PC-9 (cell line): ENCODE results near the gene GH1. TPM values are rescaled to one million over a fixed set of nuclear protein-coding genes. Genes with fewer than 3 reads are reported as not detected.
"Not testable (repeated sequence)": the region's sequence is repeated elsewhere in the genome, so short reads cannot be mapped to it uniquely, and the experiment has no call there.

ENCODE experiments used
- BruUV-seq: library from RNA; stranded (reverse); fragments of 400-500 nt; replicated peaks from 2 replicates; lab custom pipeline; 2021; lab: Mats Ljungman, UMichigan
- CTCF ChIA-PET: fragments of 300-600 bp; sonication (Branson Sonifier 250); formaldehyde crosslinking; loops from one replicate; lab custom pipeline; 2022; ENCODE audit warnings: antibody characterized with exemption; lab: Charles Lee
- POLR2A ChIA-PET: fragments of 300-600 bp; sonication (Branson Sonifier 250); formaldehyde crosslinking; loops from one replicate; lab custom pipeline; 2022; ENCODE audit warnings: antibody characterized with exemption; ENCODE audit not compliant: unreplicated experiment; lab: Charles Lee
- DNase-seq, 2 experiments: peaks; one replicate each; pipeline versions ENCODE4 v3.0.0 to v3.0.0-alpha.2; 2015 to 2022; ENCODE audit warnings: mixed read lengths in 1 of 2
- H2AFZ ChIP-seq: fragments of 200-600 bp; sonication (generic); 2 replicates; pipeline ENCODE4 v1.8.1; 2017; ENCODE audit warnings: antibody characterized with exemption
- H3F3A ChIP-seq: fragments of 200-600 bp; sonication (generic); 2 replicates; pipeline ENCODE4 v1.8.1; 2017; ENCODE audit warnings: antibody characterized with exemption, mild to moderate bottlenecking, low read depth; ENCODE audit not compliant: insufficient read depth
- H3K27ac ChIP-seq: fragments of 200-600 bp; sonication (generic); 2 replicates; pipeline ENCODE4 v1.6.1; 2016; ENCODE audit warnings: mixed run types
- H3K27me3 ChIP-seq: fragments of 200-600 bp; sonication (generic); 2 replicates; pipeline ENCODE4 v1.6.1; 2016; ENCODE audit warnings: low read depth, mixed run types; ENCODE audit not compliant: insufficient read depth
- H3K36me3 ChIP-seq: fragments of 200-600 bp; sonication (generic); 2 replicates; pipeline ENCODE4 v1.6.1; 2016; ENCODE audit warnings: low read depth, mixed run types
- H3K4me1 ChIP-seq: fragments of 200-600 bp; sonication (generic); replicated peaks from 2 replicates; pipeline ENCODE4 v1.6.1; 2016; ENCODE audit warnings: mixed run types; ENCODE audit not compliant: insufficient read depth
- H3K4me2 ChIP-seq: fragments of 200-600 bp; sonication (generic); 2 replicates; pipeline ENCODE4 v1.6.1; 2017; ENCODE audit warnings: mixed run types
- H3K4me3 ChIP-seq: fragments of 200-600 bp; sonication (generic); 2 replicates; pipeline ENCODE4 v1.6.1; 2016; ENCODE audit warnings: mixed run types
- H3K79me2 ChIP-seq: fragments of 200-600 bp; sonication (generic); 2 replicates; pipeline ENCODE4 v1.6.1; 2017; ENCODE audit warnings: low read depth, mixed run types
- H3K9me2 ChIP-seq: fragments of 200-600 bp; sonication (generic); 2 replicates; pipeline ENCODE4 v1.8.1; 2017; ENCODE audit warnings: mild to moderate bottlenecking; ENCODE audit not compliant: insufficient read depth
- H3K9me3 ChIP-seq: fragments of 200-600 bp; sonication (generic); 2 replicates; pipeline ENCODE4 v1.8.1; 2016; ENCODE audit warnings: low read depth; ENCODE audit not compliant: insufficient read depth
- H4K20me1 ChIP-seq: fragments of 200-600 bp; sonication (generic); 2 replicates; pipeline ENCODE4 v1.8.1; 2017; ENCODE audit not compliant: insufficient read depth
- EZH2 ChIP-seq: fragments of 200-600 bp; sonication (generic); IDR thresholded peaks from 2 replicates; pipeline ENCODE4 v1.8.0; 2017; ENCODE audit warnings: antibody characterized with exemption, low read depth
- intact Hi-C: fragments of 100-400 bp; cut with micrococcal nuclease; formaldehyde crosslinking; loops from one replicate; pipeline ENCODE4 v1.10.0; 2022; ENCODE audit not compliant: unreplicated experiment
- total RNA-seq: library from RNA; stranded (reverse); gene quantifications from 2 replicates; pipeline ENCODE4 v1.2.3, GENCODE V29; 2021
- TF ChIP-seq, protein P1 (sequence below): fragments of 200-600 bp; sonication (generic); conservative IDR thresholded peaks from 2 replicates; pipeline ENCODE4 v1.6.1; 2017; ENCODE audit warnings: mixed run types, antibody characterized with exemption, mild to moderate bottlenecking, moderate library complexity

Gene GH1
- total RNA-seq, 1 experiment from 2014 or later, result not detected

DNA sequence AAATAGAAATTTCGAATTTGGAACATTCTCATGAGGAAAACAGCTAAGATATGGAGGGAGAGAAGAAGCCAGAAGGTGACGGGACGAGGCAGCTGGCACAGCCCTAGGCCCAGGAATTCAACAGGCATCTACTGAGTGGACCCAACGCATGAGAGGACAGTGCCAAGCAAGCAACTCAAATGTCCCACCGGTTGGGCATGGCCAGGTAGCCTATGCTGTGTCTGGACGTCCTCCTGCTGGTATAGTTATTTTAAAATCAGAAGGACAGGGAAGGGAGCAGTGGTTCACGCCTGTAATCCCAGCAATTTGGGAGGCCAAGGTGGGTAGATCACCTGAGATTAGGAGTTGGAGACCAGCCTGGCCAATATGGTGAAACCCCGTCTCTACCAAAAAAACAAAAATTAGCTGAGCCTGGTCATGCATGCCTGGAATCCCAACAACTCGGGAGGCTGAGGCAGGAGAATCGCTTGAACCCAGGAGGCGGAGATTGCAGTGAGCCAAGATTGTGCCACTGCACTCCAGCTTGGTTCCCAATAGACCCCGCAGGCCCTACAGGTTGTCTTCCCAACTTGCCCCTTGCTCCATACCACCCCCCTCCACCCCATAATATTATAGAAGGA is 2.0 kb downstream of the GH1 start:
- no TSS peak for BruUV-seq
- Histone ChIP-seq H2AFZ (no peak overlapping the region), H3K9me2 (no peaks in the 10 kb centered on the region), H3K4me1 (no peaks in the 10 kb centered on the region), H3K9me3 (no peaks in the 10 kb centered on the region), H4K20me1 (no peaks in the 10 kb centered on the region), H3K27ac (no peak overlapping the region), H3K27me3 (peaks cover 18% of the 10 kb centered on the region; the same call in 1 of the 2 replicates), H3K4me2 (no peak overlapping the region), H3K79me2 (no peaks in the 10 kb centered on the region), H3K36me3 (no peaks in the 10 kb centered on the region), H3F3A (no peaks in the 10 kb centered on the region), H3K4me3 (no peak overlapping the region)
- CTCF ChIA-PET, result interaction anchor here (0.6 kb wide), 1 partner anchor 47 kb away, joined by 3 read pairs; no protein-coding TSS in a partner anchor
- DNase-seq, result no peak
- intact Hi-C loops, result loop anchor here (10.0 kb wide), 1 partner anchor 498 kb away; no protein-coding TSS in a partner anchor
- POLR2A ChIA-PET, result no interaction called here
- TF ChIP-seq, protein P1, sequence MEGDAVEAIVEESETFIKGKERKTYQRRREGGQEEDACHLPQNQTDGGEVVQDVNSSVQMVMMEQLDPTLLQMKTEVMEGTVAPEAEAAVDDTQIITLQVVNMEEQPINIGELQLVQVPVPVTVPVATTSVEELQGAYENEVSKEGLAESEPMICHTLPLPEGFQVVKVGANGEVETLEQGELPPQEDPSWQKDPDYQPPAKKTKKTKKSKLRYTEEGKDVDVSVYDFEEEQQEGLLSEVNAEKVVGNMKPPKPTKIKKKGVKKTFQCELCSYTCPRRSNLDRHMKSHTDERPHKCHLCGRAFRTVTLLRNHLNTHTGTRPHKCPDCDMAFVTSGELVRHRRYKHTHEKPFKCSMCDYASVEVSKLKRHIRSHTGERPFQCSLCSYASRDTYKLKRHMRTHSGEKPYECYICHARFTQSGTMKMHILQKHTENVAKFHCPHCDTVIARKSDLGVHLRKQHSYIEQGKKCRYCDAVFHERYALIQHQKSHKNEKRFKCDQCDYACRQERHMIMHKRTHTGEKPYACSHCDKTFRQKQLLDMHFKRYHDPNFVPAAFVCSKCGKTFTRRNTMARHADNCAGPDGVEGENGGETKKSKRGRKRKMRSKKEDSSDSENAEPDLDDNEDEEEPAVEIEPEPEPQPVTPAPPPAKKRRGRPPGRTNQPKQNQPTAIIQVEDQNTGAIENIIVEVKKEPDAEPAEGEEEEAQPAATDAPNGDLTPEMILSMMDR, result no peak
- TF ChIP-seq EZH2, result no peak

DNA sequence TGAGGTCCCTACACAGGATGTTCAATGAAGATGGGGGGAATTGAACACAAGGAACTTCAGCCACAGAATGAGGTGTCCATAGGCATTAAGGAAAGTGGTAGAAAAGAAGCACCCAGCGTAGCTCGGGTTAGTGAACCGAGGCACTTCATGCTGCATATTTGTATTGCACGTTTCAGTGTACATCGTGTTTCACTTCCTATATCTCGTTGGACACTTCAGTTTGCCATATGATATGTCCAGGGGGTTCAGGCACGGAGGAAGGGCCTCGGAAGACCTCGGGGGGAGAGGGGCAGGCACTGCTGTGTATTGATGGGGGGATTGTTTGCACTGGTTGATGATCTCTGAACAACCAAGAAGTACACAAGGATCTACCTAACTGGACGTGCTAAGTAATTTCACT is 2.9 kb downstream of the GH1 start:
- H2AFZ ChIP-seq, H3K9me3 ChIP-seq, H3K79me2 ChIP-seq, H3K4me3 ChIP-seq, H3K4me1 ChIP-seq, H4K20me1 ChIP-seq, POLR2A ChIA-PET, DNase-seq, BruUV-seq, H3K27ac ChIP-seq, H3K4me2 ChIP-seq, H3F3A ChIP-seq, H3K36me3 ChIP-seq, H3K9me2 ChIP-seq: not testable (repeated sequence)
- CTCF ChIA-PET, result interaction anchor here (0.6 kb wide), 1 partner anchor 71 kb away, joined by 7 read pairs; no protein-coding TSS in a partner anchor
- intact Hi-C loops, result loop anchor here (10.0 kb wide), 1 partner anchor 499 kb away; no protein-coding TSS in a partner anchor
- peaks cover 21% of the 10 kb centered on the region; the same call in 1 of the 2 replicates for H3K27me3 ChIP-seq

DNA sequence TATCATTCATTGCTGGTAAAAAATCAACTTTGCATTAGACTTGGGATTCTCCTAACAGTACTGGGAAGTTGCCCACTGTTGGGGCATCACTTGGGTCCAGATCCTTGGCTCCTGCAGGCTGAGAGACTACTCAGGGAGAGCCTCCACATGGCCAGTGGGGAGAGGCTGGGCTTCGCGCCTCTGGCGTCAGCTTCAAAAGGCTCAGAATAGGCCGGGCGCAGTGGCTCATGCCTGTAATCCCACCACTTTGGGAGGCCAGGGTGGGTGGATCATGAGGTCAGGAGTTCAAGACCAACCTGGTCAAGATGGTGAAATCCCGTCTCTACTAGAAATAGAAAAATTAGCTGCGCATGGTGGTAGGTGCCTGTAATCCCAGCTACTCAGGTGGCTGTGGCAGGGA is 4.2 kb downstream of the GH1 start:
- Histone ChIP-seq H3K4me2 (no peak overlapping the region), H3K4me3 (no peak overlapping the region), H3K9me2 (no peaks in the 10 kb centered on the region), H3K27me3 (peaks cover 23% of the 10 kb centered on the region; the same call in 1 of the 2 replicates), H3K4me1 (no peaks in the 10 kb centered on the region), H3K79me2 (no peaks in the 10 kb centered on the region), H3K27ac (no peak overlapping the region), H4K20me1 (no peaks in the 10 kb centered on the region), H2AFZ (no peak overlapping the region), H3K36me3 (no peaks in the 10 kb centered on the region), H3K9me3 (no peaks in the 10 kb centered on the region), H3F3A (no peaks in the 10 kb centered on the region)
- intact Hi-C loops, result loop anchor here (10.0 kb wide), 1 partner anchor 500 kb away; no protein-coding TSS in a partner anchor
- TF ChIP-seq, protein P1, result no peak
- TF ChIP-seq EZH2, result no peak
- CTCF ChIA-PET, result no interaction called here
- no TSS peak for BruUV-seq
- no peak for DNase-seq
- POLR2A ChIA-PET, result no interaction called here
